HuH-7 (cell line): ENCODE measurements around the gene CFAP46.
"Not testable (repeated sequence)": the region's sequence is repeated elsewhere in the genome, so short reads cannot be mapped to it uniquely, and the experiment has no call there.

Experiments
- DNase-seq: peaks from one replicate; pipeline ENCODE4 v3.0.0; 2011; ENCODE audit warnings: low spot score

CFAP46 gene

GRCh38 chr10:132806110-132806509 is 136.3 kb downstream of the CFAP46 start:
- no peak for DNase-seq

GRCh38 chr10:132805599-132805998 is 136.8 kb downstream of the CFAP46 start:
- DNase-seq = no peak

- no peak for DNase-seq
Observed at GRCh38 chr10:132804785-132805426, 137.5 kb downstream of the CFAP46 start.

GRCh38 chr10:132804287-132804686 is 138.1 kb downstream of the CFAP46 start:
- DNase-seq = no peak

GRCh38 chr10:132803416-132804210 is 138.8 kb downstream of the CFAP46 start:
- no peak for DNase-seq

GRCh38 chr10:132802694-132803320 is 139.6 kb downstream of the CFAP46 start:
- peak; percentile 68 for DNase-seq

- DNase-seq = no peak
Observed at GRCh38 chr10:132802048-132802447, 140.3 kb downstream of the CFAP46 start.

- no peak for DNase-seq
Observed at GRCh38 chr10:132799865-132800264, 142.5 kb downstream of the CFAP46 start.

- no peak for DNase-seq
Observed at GRCh38 chr10:132798876-132799275, 143.5 kb downstream of the CFAP46 start.

GRCh38 chr10:132798403-132798802 is 144.0 kb downstream of the CFAP46 start:
- DNase-seq = no peak

GRCh38 chr10:132797986-132798385 is 144.4 kb downstream of the CFAP46 start:
- not testable (repeated sequence) for DNase-seq

GRCh38 chr10:132796846-132797245 is 145.5 kb downstream of the CFAP46 start:
- no peak for DNase-seq

- no peak for DNase-seq
Observed at GRCh38 chr10:132793871-132794849, 148.2 kb downstream of the CFAP46 start.

- no peak for DNase-seq
Observed at GRCh38 chr10:132793213-132793612, 149.2 kb downstream of the CFAP46 start.

GRCh38 chr10:132792796-132793195 is 149.6 kb downstream of the CFAP46 start:
- DNase-seq = no peak

- DNase-seq = not testable (repeated sequence)
Observed at GRCh38 chr10:132792099-132792498, 150.3 kb downstream of the CFAP46 start.

GRCh38 chr10:132790934-132791829 is 151.2 kb downstream of the CFAP46 start:
- no peak for DNase-seq

GRCh38 chr10:132790470-132790869 is 151.9 kb downstream of the CFAP46 start:
- DNase-seq = no peak

- no peak for DNase-seq
Observed at GRCh38 chr10:132789659-132790148, 152.7 kb downstream of the CFAP46 start.

GRCh38 chr10:132788831-132789219 is 153.5 kb downstream of the CFAP46 start:
- no peak for DNase-seq
